Smooth muscle cell (in vitro differentiated cells): ENCODE measurements around the gene RGL2. TPM values are rescaled to one million over a fixed set of nuclear protein-coding genes. Genes with fewer than 3 reads are reported as not detected.

Experiments
- DNase-seq: peaks from one replicate; lab custom pipeline; 2025; ENCODE audit not compliant: unreplicated experiment; lab: John Stamatoyannopoulos, UW
- H2AFZ ChIP-seq: fragments of 200-600 bp; sonication (generic); 2 replicates; pipeline ENCODE4 v1.6.0; 2016; ENCODE audit warnings: antibody characterized with exemption, low read depth, mild to moderate bottlenecking
- H3F3A ChIP-seq: fragments of 200-600 bp; sonication (generic); 2 replicates; pipeline ENCODE4 v1.6.0; 2017; ENCODE audit warnings: antibody characterized with exemption, low read depth
- H3K27ac ChIP-seq: fragments of 200-600 bp; sonication (generic); 2 replicates; pipeline ENCODE4 v1.5.1; 2016; ENCODE audit warnings: low read depth, mild to moderate bottlenecking
- H3K27me3 ChIP-seq: fragments of 200-600 bp; sonication (generic); 2 replicates; pipeline ENCODE4 v1.6.1; 2016; ENCODE audit warnings: low read depth, mild to moderate bottlenecking
- H3K36me3 ChIP-seq: fragments of 200-600 bp; sonication (generic); 2 replicates; pipeline ENCODE4 v1.5.1; 2016; ENCODE audit warnings: low read depth
- H3K4me1 ChIP-seq: fragments of 200-600 bp; sonication (generic); 2 replicates; pipeline ENCODE4 v1.5.1; 2016; ENCODE audit warnings: low read depth
- H3K4me2 ChIP-seq: fragments of 200-600 bp; sonication (generic); 2 replicates; pipeline ENCODE4 v1.6.0; 2016; ENCODE audit warnings: mild to moderate bottlenecking
- H3K4me3 ChIP-seq: fragments of 200-600 bp; sonication (generic); 2 replicates; pipeline ENCODE4 v1.5.1; 2016; ENCODE audit warnings: mild to moderate bottlenecking
- H3K79me2 ChIP-seq: fragments of 200-600 bp; sonication (generic); 2 replicates; pipeline ENCODE4 v1.6.0; 2016; ENCODE audit warnings: low read depth, mild to moderate bottlenecking
- H3K9ac ChIP-seq: fragments of 200-600 bp; sonication (generic); 2 replicates; pipeline ENCODE4 v1.6.0; 2016; ENCODE audit warnings: low read depth
- H3K9me3 ChIP-seq: fragments of 200-600 bp; sonication (generic); replicated peaks from 2 replicates; pipeline ENCODE4 v1.5.1; 2016; ENCODE audit warnings: low read depth
- H4K20me1 ChIP-seq: fragments of 200-600 bp; sonication (generic); 2 replicates; pipeline ENCODE4 v1.6.0; 2016; ENCODE audit warnings: low read depth
- CTCF ChIP-seq: fragments of 200-600 bp; sonication (generic); IDR thresholded peaks from 2 replicates; pipeline ENCODE4 v1.5.1; 2017; ENCODE audit warnings: borderline replicate concordance, mild to moderate bottlenecking, antibody characterized with exemption; ENCODE audit not compliant: insufficient read depth, poor library complexity, severe bottlenecking
- WGBS: methylation state at CpG from one replicate; pipeline ENCODE4 v1.1.7; 2016; ENCODE audit warnings: low lambda C conversion rate; 5-methylcytosine and 5-hydroxymethylcytosine counted together
- polyA plus RNA-seq: library from polyadenylated mRNA; unstranded; fragments of >200 nt; fragmentation: Nextera tagmentation; extraction: Ambion mirVana; gene quantifications from 2 replicates; pipeline ENCODE4 v1.2.1, GENCODE V29; 2016
- total RNA-seq: library from RNA; depleted of rRNA; stranded (reverse); fragments of >200 nt; gene quantifications from 2 replicates; pipeline ENCODE4 v1.2.3, GENCODE V29; 2014

RGL2 gene
- total and polyA plus RNA-seq, 2 experiments from 2014 or later: 21.8 to 58.7 TPM

GRCh38 chr6:33299237-33299944 is 649 bp upstream of the RGL2 start:
- no peaks in the 10 kb centered on the region for H3K36me3 ChIP-seq
- peak; percentile 76 for DNase-seq
- TF ChIP-seq CTCF: peak; percentile 74
- H3K27me3 ChIP-seq: no peaks in the 10 kb centered on the region
- peak overlapping the region; percentile 14 for H2AFZ ChIP-seq
- H3K79me2 ChIP-seq: peaks cover 37% of the 10 kb centered on the region
- peak overlapping the region; percentile 74 for H3K4me3 ChIP-seq
- H3K9me3 ChIP-seq: no peaks in the 10 kb centered on the region
- peaks cover 20% of the 10 kb centered on the region for H4K20me1 ChIP-seq
- WGBS: under 1% methylated on average over 54 of the region's 54 CpGs
- peak overlapping the region; percentile 95 for H3K27ac ChIP-seq
- H3K4me1 ChIP-seq: peaks cover 9% of the 10 kb centered on the region
- peaks cover 2% of the 10 kb centered on the region for H3F3A ChIP-seq
- H3K4me2 ChIP-seq: peak overlapping the region; percentile 88
- peak overlapping the region; percentile 95 for H3K9ac ChIP-seq

DNA sequence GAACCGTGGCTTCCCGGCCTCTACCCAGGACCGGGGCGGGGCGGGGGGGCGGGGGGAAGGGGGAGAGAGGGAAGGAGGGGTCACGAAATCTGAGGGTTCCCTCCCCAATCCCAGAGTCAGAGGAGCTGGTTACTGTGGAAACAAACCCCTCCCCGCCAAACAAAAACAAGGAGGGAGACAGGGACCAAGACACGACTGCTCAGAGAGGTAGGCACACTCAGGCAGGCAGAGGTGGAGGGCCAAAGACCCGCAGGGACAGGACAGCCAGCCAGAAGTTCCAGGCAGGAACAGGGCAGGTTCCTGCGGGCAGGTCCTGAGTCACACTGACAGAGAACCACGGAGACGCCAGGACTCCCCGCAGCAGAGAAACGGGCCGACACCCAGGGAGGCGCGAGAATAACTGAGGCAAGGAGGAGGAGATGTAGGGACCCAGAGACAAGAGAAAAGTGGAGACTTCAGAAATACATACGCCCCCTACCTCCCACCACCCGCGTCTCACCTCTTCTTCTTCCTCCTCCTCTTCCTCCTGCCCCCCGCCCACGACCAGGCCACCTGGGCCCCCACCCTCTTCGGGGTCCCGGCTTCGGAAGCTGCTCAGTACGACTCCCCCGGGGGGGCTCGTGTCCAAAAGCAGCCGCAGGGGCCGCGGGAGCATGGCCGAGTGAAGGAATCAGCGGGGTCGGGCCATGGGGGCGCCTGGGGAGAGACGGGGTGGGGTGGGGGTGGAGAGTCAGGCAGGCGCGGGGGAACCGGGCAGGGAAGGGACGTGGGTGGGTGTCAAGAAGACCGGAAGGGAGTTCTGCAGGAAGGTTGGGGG is 578 bp downstream of the RGL2 start:
- WGBS: 0% methylated on average over 23 of the region's 42 CpGs
- H3K4me3 ChIP-seq: peak overlapping the region; percentile 74
- H3F3A ChIP-seq: peaks cover 5% of the 10 kb centered on the region
- H3K27ac ChIP-seq: peak overlapping the region; percentile 95
- H3K9me3 ChIP-seq: no peaks in the 10 kb centered on the region
- H4K20me1 ChIP-seq: peaks cover 14% of the 10 kb centered on the region
- peak; percentile 32 for DNase-seq
- H3K4me2 ChIP-seq: peak overlapping the region; percentile 88
- H3K27me3 ChIP-seq: no peaks in the 10 kb centered on the region
- H2AFZ ChIP-seq: no peak overlapping the region
- peak overlapping the region; percentile 95 for H3K9ac ChIP-seq
- H3K36me3 ChIP-seq: no peaks in the 10 kb centered on the region
- H3K4me1 ChIP-seq: peaks cover 9% of the 10 kb centered on the region
- TF ChIP-seq CTCF: no peak
- H3K79me2 ChIP-seq: peaks cover 31% of the 10 kb centered on the region

- TF ChIP-seq CTCF: no peak
- peak overlapping the region; percentile 88 for H3K4me2 ChIP-seq
- peak overlapping the region; percentile 95 for H3K9ac ChIP-seq
- no peak overlapping the region for H2AFZ ChIP-seq
- peak overlapping the region; percentile 95 for H3K27ac ChIP-seq
- peaks cover 13% of the 10 kb centered on the region for H4K20me1 ChIP-seq
- no peaks in the 10 kb centered on the region for H3K9me3 ChIP-seq
- H3K36me3 ChIP-seq: no peaks in the 10 kb centered on the region
- 7% methylated on average over 15 of the region's 16 CpGs for WGBS
- peaks cover 12% of the 10 kb centered on the region for H3F3A ChIP-seq
- peak overlapping the region; percentile 74 for H3K4me3 ChIP-seq
- no peak for DNase-seq
- no peaks in the 10 kb centered on the region for H3K27me3 ChIP-seq
- H3K79me2 ChIP-seq: peaks cover 24% of the 10 kb centered on the region
- H3K4me1 ChIP-seq: peaks cover 9% of the 10 kb centered on the region
Measured at GRCh38 chr6:33297406-33297955, 1.3 kb downstream of the RGL2 start.
